HepG2 (cell line): ENCODE results near the gene SEC16A. TPM values are rescaled to one million over a fixed set of nuclear protein-coding genes. Genes with fewer than 3 reads are reported as not detected.

Source experiments
- ATAC-seq: fragments of 200-7000 bp; cut with Tn5 transposase; 3 replicates; pipeline ENCODE4 v1.9.1; 2020; ENCODE audit warnings: mild to moderate bottlenecking, moderate library complexity
- Bru-seq: library from RNA; stranded (reverse); fragments of 400-500 nt; gene quantifications from one replicate; lab custom pipeline; 2021; lab: Mats Ljungman, UMichigan
- BruChase-seq, 2 experiments: library from RNA; stranded (reverse); fragments of 400-500 nt; gene quantifications; one replicate each; lab custom pipeline; 2021; lab: Mats Ljungman, UMichigan
- BruUV-seq: library from RNA; stranded (reverse); fragments of 400-500 nt; replicated peaks from 2 replicates; lab custom pipeline; 2021; lab: Mats Ljungman, UMichigan
- CTCF ChIA-PET: fragments of 300-600 bp; formaldehyde crosslinking; extraction: SDS; loops from one replicate; lab custom pipeline; 2021; ENCODE audit warnings: low total read pairs, inconsistent platforms, low intra/inter-chr PET ratio; lab: Yijun Ruan, JAX
- POLR2A ChIA-PET: fragments of 350-600 bp; sonication (Branson Sonifier 250); formaldehyde crosslinking; loops from one replicate; lab custom pipeline; 2020; ENCODE audit warnings: antibody characterized with exemption, inconsistent platforms; lab: Yijun Ruan, JAX
- DNase-seq: peaks from one replicate; pipeline ENCODE4 v3.0.0-alpha.2; 2015; ENCODE audit warnings: low spot score
- FAIRE-seq: peaks from 3 replicates; lab custom pipeline; 2011; peaks lifted over from hg19 to GRCh38; lab: Jason Lieb, UNC
- H2AFZ ChIP-seq: one replicate; pipeline ENCODE4 v1.6.1; 2011; ENCODE audit warnings: low read length, inconsistent platforms
- H3K27ac ChIP-seq: fragments of 300-600 bp; 3 replicates; pipeline ENCODE4 v1.8.0; 2011; ENCODE audit warnings: mixed run types, mild to moderate bottlenecking, mixed read lengths, low read length, inconsistent platforms; ENCODE audit not compliant: insufficient read depth; ENCODE audit errors: extremely low read length
- H3K27me3 ChIP-seq, 2 experiments: fragments of 200-600 bp in 1 of 2; 2 replicates in 1 of 2; 3 replicates in 1 of 2; pipeline versions ENCODE4 v1.6.0 to v1.8.0; 2011; ENCODE audit warnings: low read length in 2 of 2, mild to moderate bottlenecking in 2 of 2, moderate library complexity in 2 of 2, inconsistent platforms in 1 of 2; ENCODE audit not compliant: insufficient read depth in 2 of 2, control insufficient read depth in 1 of 2
- H3K36me3 ChIP-seq, 2 experiments: fragments of 200-600 bp in 1 of 2; replicated peaks in 1 of 2; 2 replicates in 1 of 2; 3 replicates in 1 of 2; pipeline versions ENCODE4 v1.5.1 to v1.8.0; 2011; ENCODE audit warnings: low read length in 2 of 2, inconsistent platforms in 1 of 2; ENCODE audit not compliant: insufficient read depth in 2 of 2, control insufficient read depth in 1 of 2
- H3K4me1 ChIP-seq: 2 replicates; pipeline ENCODE4 v1.5.1; 2012; ENCODE audit warnings: low read length, inconsistent platforms; ENCODE audit not compliant: insufficient read depth
- H3K4me2 ChIP-seq: 2 replicates; pipeline ENCODE4 v1.6.0; 2011; ENCODE audit warnings: low read depth, low read length, inconsistent platforms
- H3K4me3 ChIP-seq, 3 experiments: fragments of 200-600 bp in 1 of 3; sonication (generic), shearing (Covaris generic) in 1 of 3; replicated peaks in 1 of 3; 2 replicates each; pipeline ENCODE4 v1.5.1; 2011 to 2016; ENCODE audit warnings: low read length in 3 of 3, inconsistent platforms in 2 of 3, low read depth in 2 of 3, mild to moderate bottlenecking in 2 of 3, control low read depth in 1 of 3, mixed read lengths in 1 of 3; ENCODE audit not compliant: insufficient read depth in 1 of 3
- H3K79me2 ChIP-seq: one replicate; pipeline ENCODE4 v1.6.1; 2011; ENCODE audit warnings: low read length, inconsistent platforms; ENCODE audit not compliant: insufficient read depth
- H3K9ac ChIP-seq: 2 replicates; pipeline ENCODE4 v1.6.0; 2011; ENCODE audit warnings: mild to moderate bottlenecking, low read depth, low read length, inconsistent platforms; ENCODE audit not compliant: insufficient read depth
- H3K9me3 ChIP-seq: 2 replicates; pipeline ENCODE4 v1.5.1; 2012; ENCODE audit warnings: mild to moderate bottlenecking, low read length
- H4K20me1 ChIP-seq: 2 replicates; pipeline ENCODE4 v1.6.0; 2011; ENCODE audit warnings: inconsistent platforms, mild to moderate bottlenecking, low read length, moderate library complexity; ENCODE audit not compliant: insufficient read depth
- BRCA1 ChIP-seq: sonication (generic); formaldehyde crosslinking; IDR thresholded peaks from 2 replicates; pipeline ENCODE4 v1.4.0; 2020; ENCODE audit warnings: missing genetic modification reagents
- EED ChIP-seq: sonication (generic); formaldehyde crosslinking; IDR thresholded peaks from 2 replicates; pipeline ENCODE4 v1.5.0; 2020; ENCODE audit warnings: mild to moderate bottlenecking, missing genetic modification reagents
- EP300 ChIP-seq, 3 experiments: sonication (generic) in 1 of 3; formaldehyde crosslinking in 1 of 3; IDR thresholded peaks; 2 replicates each; pipeline versions ENCODE4 v1.5.1 to v1.6.1; 2011 to 2020; ENCODE audit warnings: low read depth in 2 of 3, low read length in 2 of 3, borderline replicate concordance in 1 of 3, improper control_type of control experiment in 1 of 3, mild to moderate bottlenecking in 1 of 3, missing genetic modification reagents in 1 of 3, moderate library complexity in 1 of 3
- FOXM1 ChIP-seq: sonication (generic); formaldehyde crosslinking; IDR thresholded peaks from 2 replicates; pipeline ENCODE4 v1.5.0; 2020; ENCODE audit warnings: missing genetic modification reagents
- HIVEP1 ChIP-seq: sonication (generic); formaldehyde crosslinking; IDR thresholded peaks from 2 replicates; pipeline ENCODE4 v1.4.0; 2020; ENCODE audit warnings: mild to moderate bottlenecking, missing genetic modification reagents
- KDM1A ChIP-seq: IDR thresholded peaks from 2 replicates; pipeline ENCODE4 v1.6.1; 2016; ENCODE audit warnings: missing compliant biosample characterization
- MXD1 ChIP-seq: sonication (generic); formaldehyde crosslinking; IDR thresholded peaks from 2 replicates; pipeline ENCODE4 v1.4.0; 2020; ENCODE audit warnings: mild to moderate bottlenecking, missing genetic modification reagents
- ZNF10 ChIP-seq: sonication (generic); formaldehyde crosslinking; IDR thresholded peaks from 2 replicates; pipeline ENCODE4 v1.4.0; 2020; ENCODE audit warnings: mild to moderate bottlenecking, low read depth, missing genetic modification reagents, borderline replicate concordance
- WGBS: methylation state at CpG from one replicate; pipeline ENCODE4 v1.1.6; 2017; ENCODE audit warnings: low lambda C conversion rate; 5-methylcytosine and 5-hydroxymethylcytosine counted together
- in situ Hi-C: cut with HindIII; loops from 2 replicates; pipeline ENCODE4 v1.10.0; 2017; ENCODE audit warnings: low pct_unique_long_range_greater_than_20kb; ENCODE audit not compliant: extremely low pct_ligation_motif_present
- intact Hi-C: fragments of 100-400 bp; cut with micrococcal nuclease; formaldehyde crosslinking; loops from one replicate; pipeline ENCODE4 v1.10.0; 2022; ENCODE audit not compliant: unreplicated experiment
- long read RNA-seq, 2 experiments: library from RNA in 1 of 2; library from polyadenylated mRNA in 1 of 2; stranded (forward) in 1 of 2; unstranded in 1 of 2; transcript quantifications; one replicate each; pipeline ENCODE4 v2.0.0, GENCODE V29; 2019 to 2022
- polyA minus RNA-seq, 3 experiments: library from RNA; depleted of rRNA, polyadenylated mRNA; stranded (reverse); fragments of >200 nt; gene quantifications; 2 replicates each; pipeline ENCODE4 v1.2.3, GENCODE V29; 2011; ENCODE audit warnings: low replicate concordance in 1 of 3
- polyA plus RNA-seq, 8 experiments: library from polyadenylated mRNA; depleted of rRNA in 3 of 8; stranded (reverse) in 7 of 8; unstranded in 1 of 8; fragments of >200 nt; fragmentation: Illumina TruSeq in 4 of 8; extraction: Trizol in 4 of 8; gene quantifications; 2 replicates each; pipeline versions ENCODE4 v1.2.1 to v1.2.3, GENCODE V29; 2011 to 2016; ENCODE audit warnings: low read depth in 4 of 8, missing spikeins in 1 of 8, mixed read lengths in 1 of 8; ENCODE audit not compliant: insufficient read depth in 1 of 8
- total RNA-seq, 5 experiments: library from RNA; depleted of rRNA; stranded (reverse); fragments of >200 nt; fragmentation: Illumina TruSeq; extraction: Trizol; gene quantifications; 2 replicates each; pipeline ENCODE4 v1.2.3, GENCODE V29; 2016; ENCODE audit warnings: low read depth in 1 of 5
- TF ChIP-seq, protein P1 (sequence below): sonication (generic); formaldehyde crosslinking; IDR thresholded peaks from 2 replicates; pipeline ENCODE4 v1.8.1; 2023; ENCODE audit warnings: mild to moderate bottlenecking, missing genetic modification reagents
- TF ChIP-seq, protein P2 (sequence below): sonication (generic); formaldehyde crosslinking; IDR thresholded peaks from 2 replicates; pipeline ENCODE4 v1.4.0; 2020; ENCODE audit warnings: missing genetic modification reagents

SEC16A gene
- total RNA-seq (2016; rRNA removed; fragmentation: Illumina TruSeq; extraction: Trizol), result 15.9 and 27.7 TPM in 2 replicates
- 3.9 TPM in 2 replicates for total RNA-seq (2016; cell fraction: cytosol; rRNA removed; fragmentation: Illumina TruSeq; extraction: Trizol; ENCODE audit: low read depth)
- 15.7 and 21.0 TPM in 2 replicates for total RNA-seq (2016; cell fraction: insoluble cytoplasmic fraction; rRNA removed; fragmentation: Illumina TruSeq; extraction: Trizol)
- 12.2 and 12.3 TPM in 2 replicates for total RNA-seq (2016; cell fraction: membrane; rRNA removed; fragmentation: Illumina TruSeq; extraction: Trizol)
- 25.4 and 28.9 TPM in 2 replicates for total RNA-seq (2016; cell fraction: nucleus; rRNA removed; fragmentation: Illumina TruSeq; extraction: Trizol)
- 17.9 and 18.9 TPM in 2 replicates for polyA plus RNA-seq (2011; rRNA removed)
- 12.7 and 13.2 TPM in 2 replicates for polyA plus RNA-seq (2011; cell fraction: cytosol; rRNA removed)
- polyA plus RNA-seq (2011; cell fraction: nucleus; rRNA removed), result 71.0 and 81.7 TPM in 2 replicates
- polyA plus RNA-seq (2012), result 26.1 and 28.5 TPM in 2 replicates
- 2.6 and 3.4 TPM in 2 replicates for polyA plus RNA-seq (2016; cell fraction: cytosol; fragmentation: Illumina TruSeq; extraction: Trizol; ENCODE audit: low read depth)
- 29.5 and 38.6 TPM in 2 replicates for polyA plus RNA-seq (2016; cell fraction: insoluble cytoplasmic fraction; fragmentation: Illumina TruSeq; extraction: Trizol; ENCODE audit: low read depth)
- 7.1 and 8.4 TPM in 2 replicates for polyA plus RNA-seq (2016; cell fraction: membrane; fragmentation: Illumina TruSeq; extraction: Trizol; ENCODE audit: low read depth)
- polyA plus RNA-seq (2016; cell fraction: nucleus; fragmentation: Illumina TruSeq; extraction: Trizol; ENCODE audit: insufficient read depth, low read depth), result 72.9 and 74.4 TPM in 2 replicates
- 29.0 and 33.5 TPM in 2 replicates for polyA minus RNA-seq (2011; rRNA and poly(A)+ RNA removed; ENCODE audit: low replicate concordance)
- polyA minus RNA-seq (2011; cell fraction: cytosol; rRNA and poly(A)+ RNA removed), result 27.1 and 28.7 TPM in 2 replicates
- polyA minus RNA-seq (2011; cell fraction: nucleus; rRNA and poly(A)+ RNA removed), result 24.8 and 24.9 TPM in 2 replicates
- Bru-seq, nascent RNA, result percentile 75 among the genes with signal in this experiment
- BruChase-seq, experiment 1, labeled RNA remaining after a 6-hour chase, result percentile 93 among the genes with signal in this experiment
- percentile 91 among the genes with signal in this experiment for BruChase-seq, experiment 2, labeled RNA remaining after a 2-hour chase
- long read RNA-seq, experiment 1, partial matches to known transcripts, result 5 of 26 reads
- long read RNA-seq, experiment 1, other reads (novel, unspliced or antisense), result 21 of 26 reads
- long read RNA-seq, experiment 2, full-length matches to known transcripts, result 4 of 69 reads
- long read RNA-seq, experiment 2, partial matches to known transcripts, result 23 of 69 reads
- long read RNA-seq, experiment 2, other reads (novel, unspliced or antisense), result 42 of 69 reads

GRCh38 chr9:136482793-136483588 is at the start of gene SEC16A:
TSS of gene SEC16A (minus strand) at chr9:136483040. CDS start at chr9:136477615, 5,425 bp downstream.
- peaks cover 6 to 17% of the 10 kb centered on the region in 2 experiments; a peak in 4 of 5 replicates for H3K36me3 ChIP-seq
- ATAC-seq, result peak; percentile 43
- H4K20me1 ChIP-seq, result peaks cover 40% of the 10 kb centered on the region
- no peak for FAIRE-seq
- peak within 1 kb of the TSS; percentile 100 for H3K27ac ChIP-seq
- H3K4me1 ChIP-seq, result peaks cover 42% of the 10 kb centered on the region
- peak within 1 kb of the TSS; percentile 79 to 98 (median 87) for H3K4me3 ChIP-seq
- no peaks in the 10 kb centered on the region for H3K9me3 ChIP-seq
- H3K9ac ChIP-seq, result peak within 1 kb of the TSS; percentile 99
- ChIA-PET CTCF (no interaction called here), POLR2A (interaction anchor here (0.6 to 3.5 kb wide), 2 partner anchors 73 to 143 kb away, joined by 3 to 25 read pairs; no protein-coding TSS in a partner anchor)
- in situ Hi-C loops, result no loop called here
- BruUV-seq, result no TSS peak
- peak within 1 kb of the TSS; percentile 94 for H3K4me2 ChIP-seq
- peaks cover 39% of the 10 kb centered on the region for H3K79me2 ChIP-seq
- H3K27me3 ChIP-seq, result peaks cover 14 to 21% of the 10 kb centered on the region in 2 experiments; a peak in 3 of 5 replicates
- intact Hi-C loops, result no loop called here
- DNase-seq, result peak; percentile 89
- no peak within 1 kb of the TSS for H2AFZ ChIP-seq
- 2% methylated on average over 49 of the region's 109 CpGs for whole genome bisulfite sequencing
- TF ChIP-seq, protein P1, sequence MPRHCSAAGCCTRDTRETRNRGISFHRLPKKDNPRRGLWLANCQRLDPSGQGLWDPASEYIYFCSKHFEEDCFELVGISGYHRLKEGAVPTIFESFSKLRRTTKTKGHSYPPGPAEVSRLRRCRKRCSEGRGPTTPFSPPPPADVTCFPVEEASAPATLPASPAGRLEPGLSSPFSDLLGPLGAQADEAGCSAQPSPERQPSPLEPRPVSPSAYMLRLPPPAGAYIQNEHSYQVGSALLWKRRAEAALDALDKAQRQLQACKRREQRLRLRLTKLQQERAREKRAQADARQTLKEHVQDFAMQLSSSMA, result no peak
- peak; percentile 49; the same call in 1 of the 2 replicates for TF ChIP-seq MXD1 (CRISPR knock-in tag)
- TF ChIP-seq KDM1A (CRISPR knock-in tag), result no peak
- no peak for TF ChIP-seq FOXM1
- no peak for TF ChIP-seq EED
- no peak for TF ChIP-seq ZNF10
- TF ChIP-seq BRCA1 (CRISPR knock-in tag), result 0 out of 2 replicates have a peak, but pooled peaks have one; percentile 11
- TF ChIP-seq HIVEP1 (CRISPR knock-in tag), result no peak
- 0 out of 4 replicates have a peak, but pooled peaks of 1 of the 2 experiments have one; percentile 15 for TF ChIP-seq EP300 (IDR thresholded peaks at IDR 0.05; ENCODE audit: low read depth in 2 of 2, low read length in 2 of 2)
- TF ChIP-seq EP300 (CRISPR knock-in tag; IDR thresholded peaks at IDR 0.05; ENCODE audit: borderline replicate concordance), result no peak
- TF ChIP-seq, protein P2, sequence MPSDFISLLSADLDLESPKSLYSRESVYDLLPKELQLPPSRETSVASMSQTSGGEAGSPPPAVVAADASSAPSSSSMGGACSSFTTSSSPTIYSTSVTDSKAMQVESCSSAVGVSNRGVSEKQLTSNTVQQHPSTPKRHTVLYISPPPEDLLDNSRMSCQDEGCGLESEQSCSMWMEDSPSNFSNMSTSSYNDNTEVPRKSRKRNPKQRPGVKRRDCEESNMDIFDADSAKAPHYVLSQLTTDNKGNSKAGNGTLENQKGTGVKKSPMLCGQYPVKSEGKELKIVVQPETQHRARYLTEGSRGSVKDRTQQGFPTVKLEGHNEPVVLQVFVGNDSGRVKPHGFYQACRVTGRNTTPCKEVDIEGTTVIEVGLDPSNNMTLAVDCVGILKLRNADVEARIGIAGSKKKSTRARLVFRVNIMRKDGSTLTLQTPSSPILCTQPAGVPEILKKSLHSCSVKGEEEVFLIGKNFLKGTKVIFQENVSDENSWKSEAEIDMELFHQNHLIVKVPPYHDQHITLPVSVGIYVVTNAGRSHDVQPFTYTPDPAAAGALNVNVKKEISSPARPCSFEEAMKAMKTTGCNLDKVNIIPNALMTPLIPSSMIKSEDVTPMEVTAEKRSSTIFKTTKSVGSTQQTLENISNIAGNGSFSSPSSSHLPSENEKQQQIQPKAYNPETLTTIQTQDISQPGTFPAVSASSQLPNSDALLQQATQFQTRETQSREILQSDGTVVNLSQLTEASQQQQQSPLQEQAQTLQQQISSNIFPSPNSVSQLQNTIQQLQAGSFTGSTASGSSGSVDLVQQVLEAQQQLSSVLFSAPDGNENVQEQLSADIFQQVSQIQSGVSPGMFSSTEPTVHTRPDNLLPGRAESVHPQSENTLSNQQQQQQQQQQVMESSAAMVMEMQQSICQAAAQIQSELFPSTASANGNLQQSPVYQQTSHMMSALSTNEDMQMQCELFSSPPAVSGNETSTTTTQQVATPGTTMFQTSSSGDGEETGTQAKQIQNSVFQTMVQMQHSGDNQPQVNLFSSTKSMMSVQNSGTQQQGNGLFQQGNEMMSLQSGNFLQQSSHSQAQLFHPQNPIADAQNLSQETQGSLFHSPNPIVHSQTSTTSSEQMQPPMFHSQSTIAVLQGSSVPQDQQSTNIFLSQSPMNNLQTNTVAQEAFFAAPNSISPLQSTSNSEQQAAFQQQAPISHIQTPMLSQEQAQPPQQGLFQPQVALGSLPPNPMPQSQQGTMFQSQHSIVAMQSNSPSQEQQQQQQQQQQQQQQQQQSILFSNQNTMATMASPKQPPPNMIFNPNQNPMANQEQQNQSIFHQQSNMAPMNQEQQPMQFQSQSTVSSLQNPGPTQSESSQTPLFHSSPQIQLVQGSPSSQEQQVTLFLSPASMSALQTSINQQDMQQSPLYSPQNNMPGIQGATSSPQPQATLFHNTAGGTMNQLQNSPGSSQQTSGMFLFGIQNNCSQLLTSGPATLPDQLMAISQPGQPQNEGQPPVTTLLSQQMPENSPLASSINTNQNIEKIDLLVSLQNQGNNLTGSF (CRISPR knock-in tag), result no peak
